GM19452 (cell line): ENCODE results near the gene NDP.

Source experiments
- ATAC-seq: cut with Tn5 transposase; IDR thresholded peaks from one replicate; pipeline ENCODE4 v1.9.1; 2021; ENCODE audit not compliant: unreplicated experiment

NDP gene

GRCh38 chrX:43973249-43974099, at the start of gene NDP:
Gene NDP (minus strand): TSS chrX:43973390. CDS start chrX:43958645, 14,745 bp downstream.
- ATAC-seq = no peak

GRCh38 chrX:44022964-44023363, 49.8 kb upstream of the NDP start:
- no peak for ATAC-seq

- ATAC-seq = no peak
These were observed 47.5 kb upstream of the NDP start for GRCh38 chrX:44020693-44021092.

- ATAC-seq = no peak
These were observed 46.7 kb upstream of the NDP start for GRCh38 chrX:44019911-44020310.

GRCh38 chrX:44017676-44018075, 44.5 kb upstream of the NDP start:
- no peak for ATAC-seq

GRCh38 chrX:44016906-44017305, 43.7 kb upstream of the NDP start:
- ATAC-seq = no peak

- no peak for ATAC-seq
These were observed 39.4 kb upstream of the NDP start for GRCh38 chrX:44012484-44013096.

- ATAC-seq = no peak
These were observed 38.3 kb upstream of the NDP start for GRCh38 chrX:44011506-44011905.

- ATAC-seq = no peak
These were observed 37.4 kb upstream of the NDP start for GRCh38 chrX:44010626-44011025.

- ATAC-seq = no peak
These were observed 32.9 kb upstream of the NDP start for GRCh38 chrX:44006081-44006480.

- no peak for ATAC-seq
These were observed 30.8 kb upstream of the NDP start for GRCh38 chrX:44003975-44004374.

- ATAC-seq = no peak
These were observed 29.4 kb upstream of the NDP start for GRCh38 chrX:44002567-44002966.

- no peak for ATAC-seq
These were observed 25.2 kb upstream of the NDP start for GRCh38 chrX:43998374-43998773.

GRCh38 chrX:43996491-43996890, 23.3 kb upstream of the NDP start:
- ATAC-seq = no peak

- ATAC-seq = no peak
These were observed 12.9 kb upstream of the NDP start for GRCh38 chrX:43986083-43986482.

GRCh38 chrX:43985511-43985910, 12.3 kb upstream of the NDP start:
- no peak for ATAC-seq

GRCh38 chrX:43978226-43978625, 5.0 kb upstream of the NDP start:
- ATAC-seq = no peak

GRCh38 chrX:43976205-43976604, 3.0 kb upstream of the NDP start:
- no peak for ATAC-seq

- no peak for ATAC-seq
These were observed 2.6 kb upstream of the NDP start for GRCh38 chrX:43975796-43976195.

GRCh38 chrX:43974741-43975465, 1.7 kb upstream of the NDP start:
- ATAC-seq = no peak

GRCh38 chrX:43974100-43974475, 898 bp upstream of the NDP start:
- ATAC-seq = no peak
